Measurements from ENCODE around the gene RABGAP1L. TPM values are rescaled to one million over a fixed set of nuclear protein-coding genes. Genes with fewer than 3 reads are reported as not detected.
A peak's percentile ranks its signal among the peaks of the same experiment; 100 is the strongest.

The RABGAP1L gene
- total RNA-seq, 1 experiment from 2014 or later: 57.4 TPM

DNA sequence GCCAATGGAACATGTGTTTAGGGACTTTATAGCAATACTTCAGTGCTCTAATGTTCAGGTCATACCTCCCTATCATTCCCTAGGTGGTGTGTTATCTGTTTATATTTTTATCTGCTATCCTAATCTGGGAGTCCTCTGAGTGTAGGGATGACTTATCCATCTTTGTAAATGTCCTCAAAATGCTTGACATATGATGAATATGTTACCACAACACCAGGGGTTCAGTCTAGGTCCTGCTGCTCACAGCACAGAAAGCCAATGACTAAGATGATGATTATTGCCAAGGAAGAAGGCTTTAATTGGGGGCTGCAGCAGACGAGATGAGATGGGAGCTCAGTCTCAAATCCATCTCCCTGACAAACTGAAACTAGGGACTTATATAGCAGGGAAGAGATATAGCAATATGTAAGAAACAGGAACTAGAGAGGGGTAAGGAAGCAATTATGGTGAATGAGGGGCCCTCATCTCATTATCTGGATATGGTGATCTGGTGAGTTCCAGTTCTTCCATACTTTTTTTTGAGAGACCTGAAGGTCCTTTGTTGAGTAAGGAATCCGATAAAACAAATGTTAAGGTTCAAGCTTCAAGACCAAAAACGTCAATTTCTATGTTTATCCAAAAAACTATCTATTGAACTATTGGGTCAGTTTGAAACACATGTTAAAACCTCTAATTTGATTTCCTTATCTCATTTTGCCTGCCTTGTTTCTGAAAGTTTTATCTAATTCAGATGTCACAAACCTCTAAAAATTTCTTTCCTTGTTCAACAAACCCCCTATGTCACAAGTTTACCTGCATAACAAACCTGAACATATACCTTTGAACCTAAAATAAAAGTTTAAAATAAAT lies 583.7 kb downstream of the RABGAP1L start:
- no peaks in the 10 kb centered on the region for H3K27me3 ChIP-seq (ENCODE audit: insufficient read depth, low read depth)
- peaks cover 21% of the 10 kb centered on the region for H3K4me1 ChIP-seq (replicated peaks; ENCODE audit: insufficient read depth)
- no peak for DNase-seq
- no peaks in the 10 kb centered on the region for H3K9me2 ChIP-seq (ENCODE audit: insufficient read depth)
- H3K79me2 ChIP-seq (ENCODE audit: low read depth): no peaks in the 10 kb centered on the region
- no peaks in the 10 kb centered on the region; the same call in 1 of the 2 replicates for H4K20me1 ChIP-seq (ENCODE audit: insufficient read depth)
- no peak overlapping the region for H2AFZ ChIP-seq
- no peaks in the 10 kb centered on the region for H3K36me3 ChIP-seq (ENCODE audit: low read depth)
- H3K4me2 ChIP-seq: no peak overlapping the region
- intact Hi-C loops (cut with micrococcal nuclease; ENCODE audit: unreplicated experiment): loop anchor here (5.0 to 10.0 kb wide), 3 partner anchors 382 to 1318 kb away; no protein-coding TSS in a partner anchor
- TF ChIP-seq EZH2 (IDR thresholded peaks at IDR 0.05; ENCODE audit: low read depth): no peak
- TF ChIP-seq, protein P1, sequence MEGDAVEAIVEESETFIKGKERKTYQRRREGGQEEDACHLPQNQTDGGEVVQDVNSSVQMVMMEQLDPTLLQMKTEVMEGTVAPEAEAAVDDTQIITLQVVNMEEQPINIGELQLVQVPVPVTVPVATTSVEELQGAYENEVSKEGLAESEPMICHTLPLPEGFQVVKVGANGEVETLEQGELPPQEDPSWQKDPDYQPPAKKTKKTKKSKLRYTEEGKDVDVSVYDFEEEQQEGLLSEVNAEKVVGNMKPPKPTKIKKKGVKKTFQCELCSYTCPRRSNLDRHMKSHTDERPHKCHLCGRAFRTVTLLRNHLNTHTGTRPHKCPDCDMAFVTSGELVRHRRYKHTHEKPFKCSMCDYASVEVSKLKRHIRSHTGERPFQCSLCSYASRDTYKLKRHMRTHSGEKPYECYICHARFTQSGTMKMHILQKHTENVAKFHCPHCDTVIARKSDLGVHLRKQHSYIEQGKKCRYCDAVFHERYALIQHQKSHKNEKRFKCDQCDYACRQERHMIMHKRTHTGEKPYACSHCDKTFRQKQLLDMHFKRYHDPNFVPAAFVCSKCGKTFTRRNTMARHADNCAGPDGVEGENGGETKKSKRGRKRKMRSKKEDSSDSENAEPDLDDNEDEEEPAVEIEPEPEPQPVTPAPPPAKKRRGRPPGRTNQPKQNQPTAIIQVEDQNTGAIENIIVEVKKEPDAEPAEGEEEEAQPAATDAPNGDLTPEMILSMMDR (conservative IDR thresholded peaks at IDR 0.05): no peak
- H3F3A ChIP-seq (ENCODE audit: insufficient read depth, low read depth): peaks cover 18% of the 10 kb centered on the region; the same call in 1 of the 2 replicates
- ChIA-PET CTCF (interaction anchor here (0.7 to 1.2 kb wide), 2 partner anchors 481 to 1541 kb away, joined by 4 to 15 read pairs; no protein-coding TSS in a partner anchor), POLR2A (ENCODE audit: unreplicated experiment) (no interaction called here)
- no TSS peak for BruUV-seq (replicated peaks)
- no peak overlapping the region for H3K27ac ChIP-seq
- H3K4me3 ChIP-seq: no peak overlapping the region
- H3K9me3 ChIP-seq (ENCODE audit: insufficient read depth, low read depth): 0 out of 2 replicates have a peak, but pooled peaks cover 4% of the 10 kb centered on the region

DNA sequence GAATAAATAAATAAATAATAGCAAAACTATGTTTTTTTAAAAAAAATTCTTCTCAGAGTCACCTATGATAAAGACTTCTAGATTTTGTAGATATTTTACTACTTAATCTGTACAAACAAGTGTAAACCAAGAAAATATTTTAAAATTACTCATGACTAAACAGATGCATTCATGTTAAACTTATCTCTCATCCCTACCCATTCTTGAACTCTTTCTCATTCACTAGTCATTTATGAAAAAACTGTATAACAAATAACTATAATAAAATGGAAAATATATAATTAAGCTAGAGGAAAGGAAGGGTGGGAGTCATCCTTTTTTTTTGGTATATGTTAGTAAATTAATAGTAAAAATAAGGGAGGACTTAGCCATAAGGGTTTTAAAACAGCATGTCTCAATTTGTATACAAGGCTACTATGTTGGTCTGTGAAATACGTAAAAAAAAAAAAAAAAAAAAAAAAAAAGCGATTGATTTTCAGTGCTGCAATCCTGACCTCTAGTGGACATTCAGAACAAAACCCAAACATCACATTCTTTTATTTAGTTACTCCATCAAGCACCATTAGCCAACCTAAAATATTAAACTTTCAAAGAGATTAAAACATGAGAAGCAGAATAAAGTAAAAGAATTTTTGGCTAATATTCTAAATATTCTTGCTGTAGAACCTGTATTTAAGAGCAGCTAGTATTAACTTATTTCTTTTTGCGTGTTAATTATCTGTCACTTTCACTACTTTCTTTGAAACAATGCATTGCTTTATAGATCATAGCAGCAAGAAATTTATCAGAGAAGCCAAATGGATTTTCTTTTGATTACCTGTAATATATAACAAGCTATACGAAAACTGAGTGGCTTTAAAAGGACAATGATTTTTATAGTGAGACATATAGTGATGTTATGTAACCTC lies 584.6 kb downstream of the RABGAP1L start:
- ChIA-PET CTCF (interaction anchor here (0.7 to 2.2 kb wide), 3 partner anchors 482 to 1542 kb away, joined by 4 to 15 read pairs (median 8); no protein-coding TSS in a partner anchor), POLR2A (ENCODE audit: unreplicated experiment) (no interaction called here)
- Histone ChIP-seq H2AFZ (no peak overlapping the region), H3K36me3 (ENCODE audit: low read depth) (no peaks in the 10 kb centered on the region), H3K9me2 (ENCODE audit: insufficient read depth) (no peaks in the 10 kb centered on the region), H3K4me3 (no peak overlapping the region), H3K9me3 (ENCODE audit: insufficient read depth, low read depth) (0 out of 2 replicates have a peak, but pooled peaks cover 4% of the 10 kb centered on the region), H3K4me1 (replicated peaks; ENCODE audit: insufficient read depth) (peaks cover 21% of the 10 kb centered on the region), H4K20me1 (ENCODE audit: insufficient read depth) (no peaks in the 10 kb centered on the region; the same call in 1 of the 2 replicates), H3F3A (ENCODE audit: insufficient read depth, low read depth) (peaks cover 18% of the 10 kb centered on the region; the same call in 1 of the 2 replicates), H3K79me2 (ENCODE audit: low read depth) (no peaks in the 10 kb centered on the region), H3K27me3 (ENCODE audit: insufficient read depth, low read depth) (no peaks in the 10 kb centered on the region), H3K27ac (no peak overlapping the region), H3K4me2 (no peak overlapping the region)
- TF ChIP-seq EZH2 (IDR thresholded peaks at IDR 0.05; ENCODE audit: low read depth): no peak
- TF ChIP-seq, protein P1 (conservative IDR thresholded peaks at IDR 0.05): peak; percentile 75
- peak in 1 of 2 experiments; percentile 52 for DNase-seq
- no TSS peak for BruUV-seq (replicated peaks)
- intact Hi-C loops (cut with micrococcal nuclease; ENCODE audit: unreplicated experiment): loop anchor here (1.0 to 10.0 kb wide), 5 partner anchors 381 to 1999 kb away; no protein-coding TSS in a partner anchor

DNA sequence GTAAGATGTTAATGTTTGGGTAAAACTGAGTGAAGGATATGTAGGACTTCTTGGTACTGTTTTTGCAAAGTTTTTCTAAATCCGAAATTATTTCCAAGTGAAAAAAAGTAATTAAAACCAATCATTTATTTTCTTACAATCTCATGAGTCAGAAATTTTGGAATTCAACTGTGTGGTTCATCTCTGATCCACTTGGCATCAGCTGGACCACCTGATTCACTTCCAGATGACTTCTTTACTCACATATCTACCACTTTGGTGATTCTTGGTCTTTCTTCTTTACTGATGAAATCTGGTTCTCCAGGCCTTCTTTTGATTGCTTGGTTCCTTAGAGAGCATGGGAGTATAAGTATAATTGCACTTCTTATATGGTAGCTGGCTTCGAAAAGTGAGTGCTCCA lies 585.6 kb downstream of the RABGAP1L start:
- TF ChIP-seq EZH2 (IDR thresholded peaks at IDR 0.05; ENCODE audit: low read depth): no peak
- TF ChIP-seq, protein P1 (conservative IDR thresholded peaks at IDR 0.05): no peak
- Histone ChIP-seq H3K27ac (no peak overlapping the region), H3K4me3 (no peak overlapping the region), H3K27me3 (ENCODE audit: insufficient read depth, low read depth) (no peaks in the 10 kb centered on the region), H3K9me3 (ENCODE audit: insufficient read depth, low read depth) (no peaks in the 10 kb centered on the region), H3K36me3 (ENCODE audit: low read depth) (no peaks in the 10 kb centered on the region), H2AFZ (no peak overlapping the region), H3K4me2 (no peak overlapping the region), H3F3A (ENCODE audit: insufficient read depth, low read depth) (peaks cover 14% of the 10 kb centered on the region; the same call in 1 of the 2 replicates), H3K9me2 (ENCODE audit: insufficient read depth) (no peaks in the 10 kb centered on the region), H4K20me1 (ENCODE audit: insufficient read depth) (no peaks in the 10 kb centered on the region; the same call in 1 of the 2 replicates), H3K4me1 (replicated peaks; ENCODE audit: insufficient read depth) (peaks cover 16% of the 10 kb centered on the region), H3K79me2 (ENCODE audit: low read depth) (no peaks in the 10 kb centered on the region)
- ChIA-PET CTCF (interaction anchor here (2.2 kb wide), 1 partner anchor 482 kb away, joined by 8 read pairs; no protein-coding TSS in a partner anchor), POLR2A (ENCODE audit: unreplicated experiment) (no interaction called here)
- DNase-seq: no peak
- intact Hi-C loops (cut with micrococcal nuclease; ENCODE audit: unreplicated experiment): loop anchor here (1.0 to 10.0 kb wide), 5 partner anchors 380 to 2000 kb away; no protein-coding TSS in a partner anchor
- BruUV-seq (replicated peaks): no TSS peak
